NCI-H69 (cell line): ENCODE measurements around the gene PSMD1.
"Not testable (repeated sequence)": the region's sequence is repeated elsewhere in the genome, so short reads cannot be mapped to it uniquely, and the experiment has no call there.

Source experiments
- DNase-seq: peaks from one replicate; lab custom pipeline; 2025; lab: John Stamatoyannopoulos, UW

Gene PSMD1

GRCh38 chr2:231186325-231186724 is 129.7 kb downstream of the PSMD1 start:
- DNase-seq = no peak

GRCh38 chr2:231187736-231188505 is 131.3 kb downstream of the PSMD1 start:
- no peak for DNase-seq

- DNase-seq = no peak
These were observed 132.0 kb downstream of the PSMD1 start for GRCh38 chr2:231188506-231189170.

- no peak for DNase-seq
These were observed 132.5 kb downstream of the PSMD1 start for GRCh38 chr2:231189171-231189530.

- no peak for DNase-seq
These were observed 133.2 kb downstream of the PSMD1 start for GRCh38 chr2:231189571-231190495.

GRCh38 chr2:231190531-231191197 is 134.0 kb downstream of the PSMD1 start:
- peak; percentile 49 for DNase-seq

GRCh38 chr2:231191896-231192872 is 135.5 kb downstream of the PSMD1 start:
- peak; percentile 15 for DNase-seq

- no peak for DNase-seq
These were observed 136.5 kb downstream of the PSMD1 start for GRCh38 chr2:231193216-231193615.

GRCh38 chr2:231196592-231196991 is 139.9 kb downstream of the PSMD1 start:
- DNase-seq = no peak

GRCh38 chr2:231197196-231197595 is 140.5 kb downstream of the PSMD1 start:
- DNase-seq = not testable (repeated sequence)

GRCh38 chr2:231197706-231198290 is 141.1 kb downstream of the PSMD1 start:
- DNase-seq = peak; percentile 5

- peak; percentile 86 for DNase-seq
These were observed 141.9 kb downstream of the PSMD1 start, which contains the start of gene ARMC9 for GRCh38 chr2:231198291-231199173. Gene ARMC9, plus strand, starts transcription at chr2:231198631. Its CDS starts 7,608 bp downstream, at chr2:231206239.

- DNase-seq = no peak
These were observed 142.6 kb downstream of the PSMD1 start for GRCh38 chr2:231199219-231199618.

GRCh38 chr2:231200805-231201474 is 144.3 kb downstream of the PSMD1 start:
- DNase-seq = no peak

- DNase-seq = no peak
These were observed 144.8 kb downstream of the PSMD1 start for GRCh38 chr2:231201475-231201814.

GRCh38 chr2:231203087-231203486 is 146.4 kb downstream of the PSMD1 start:
- DNase-seq = no peak

GRCh38 chr2:231204146-231204545 is 147.5 kb downstream of the PSMD1 start:
- DNase-seq = no peak

GRCh38 chr2:231204581-231204980 is 147.9 kb downstream of the PSMD1 start:
- DNase-seq = no peak

- no peak for DNase-seq
These were observed 151.1 kb downstream of the PSMD1 start for GRCh38 chr2:231207734-231208133.
